Sigmoid colon (tissue), 4 donors: ENCODE measurements around the gene TLCD4.

ENCODE experiments used
- CTCF ChIP-seq, 4 experiments: fragments of 450-650 bp in 3 of 4; fragments of 200-600 bp in 1 of 4; IDR thresholded peaks; one replicate each; pipeline ENCODE4 v1.5.1; 2016 to 2019; ENCODE audit warnings: antibody characterized with exemption in 4 of 4, mild to moderate bottlenecking in 3 of 4, moderate library complexity in 2 of 4
- EP300 ChIP-seq, 4 donors: sonication (generic); formaldehyde crosslinking; IDR thresholded peaks; one replicate each; pipeline ENCODE4 v1.6.1; 2017; ENCODE audit warnings: antibody characterized with exemption in 4 of 4
- POLR2A ChIP-seq, 2 donors: fragments of 450-650 bp; IDR thresholded peaks; one replicate each; pipeline ENCODE4 v1.6.1; 2016; ENCODE audit warnings: antibody characterized with exemption in 2 of 2, mild to moderate bottlenecking in 2 of 2, moderate library complexity in 2 of 2
- POLR2AphosphoS5 ChIP-seq, 4 donors: sonication (generic); formaldehyde crosslinking; IDR thresholded peaks; one replicate each; pipeline ENCODE4 v1.6.1; 2017; ENCODE audit warnings: antibody characterized with exemption in 4 of 4

GRCh38 chr1:95140791-95141190 is 23.6 kb downstream of the TLCD4 start:
- TF ChIP-seq CTCF (IDR thresholded peaks at IDR 0.05) = no peak
- no peak for TF ChIP-seq EP300 (IDR thresholded peaks at IDR 0.05)
- TF ChIP-seq POLR2AphosphoS5 (IDR thresholded peaks at IDR 0.05) = no peak
- TF ChIP-seq POLR2A (IDR thresholded peaks at IDR 0.05) = no peak
